NT2/D1 (cell line): ENCODE data around the gene CCDC88C.

Experiments used
- SUZ12 ChIP-seq: IDR thresholded peaks from 2 replicates; pipeline ENCODE4 v1.6.1; 2011; ENCODE audit not compliant: insufficient read length, insufficient read depth; ENCODE audit errors: extremely low read depth
- YY1 ChIP-seq: IDR thresholded peaks from 2 replicates; pipeline ENCODE4 v1.6.1; 2011; ENCODE audit not compliant: insufficient read length, insufficient read depth
- ZNF274 ChIP-seq: IDR thresholded peaks from 2 replicates; pipeline ENCODE4 v1.6.1; 2011; ENCODE audit warnings: mild to moderate bottlenecking, low read depth, low read length

- TF ChIP-seq ZNF274 (no peak), YY1 (no peak), SUZ12 (no peak)
Measured at GRCh38 chr14:91414475-91414833, 3.2 kb downstream of the CCDC88C start.
